HG02870 (cell line): ENCODE data around the gene GARIN1A.
"Not testable (repeated sequence)": the region's sequence is repeated elsewhere in the genome, so short reads cannot be mapped to it uniquely, and the experiment has no call there.

Experiments
- ATAC-seq: cut with Tn5 transposase; IDR thresholded peaks from one replicate; pipeline ENCODE4 v1.9.1; 2021; ENCODE audit warnings: mild to moderate bottlenecking, moderate library complexity; ENCODE audit not compliant: unreplicated experiment

Gene GARIN1A

DNA sequence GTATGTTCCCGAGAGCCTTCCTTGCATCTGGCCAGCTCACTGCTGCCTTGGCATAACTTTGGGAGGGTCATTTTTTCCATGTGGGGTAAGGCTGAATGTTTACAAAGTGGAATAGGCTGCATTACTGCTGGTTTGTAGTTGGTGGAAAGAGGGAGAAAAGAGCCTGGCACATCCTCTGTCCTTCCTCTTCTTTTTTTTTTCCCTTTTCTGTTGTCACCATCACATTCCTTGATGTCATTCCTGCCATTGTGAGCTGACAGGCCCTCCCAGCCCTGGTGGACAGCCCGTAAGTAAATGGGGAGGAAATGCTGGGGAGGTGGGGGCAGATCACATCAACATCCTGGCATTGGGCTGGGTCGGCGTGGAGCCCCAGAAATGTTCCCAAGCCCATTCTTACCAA is at the start of gene GARIN1A:
TSS of gene GARIN1A (plus strand) at position 301 of the 400 bp plus-strand sequence. CDS start 106 bp downstream, outside the sequence.
- no peak for ATAC-seq

DNA sequence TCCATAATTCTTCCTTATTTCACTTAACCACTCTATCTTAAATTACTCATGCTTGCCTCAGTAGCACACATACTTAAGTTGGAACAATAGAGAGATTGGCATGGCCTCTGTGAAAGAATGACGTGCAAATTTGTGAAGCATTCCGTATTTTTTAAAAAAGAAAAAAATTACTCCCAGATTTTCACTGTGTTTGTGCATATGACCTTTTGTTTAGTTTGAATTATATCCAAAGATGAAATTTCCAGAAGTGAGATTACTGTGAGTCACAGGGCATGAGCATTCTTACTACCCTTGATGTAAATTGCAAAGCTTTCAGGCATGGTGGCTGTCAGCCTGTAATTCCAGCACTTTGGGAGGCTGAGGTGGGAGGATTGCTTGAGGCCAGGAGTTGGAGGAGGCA is 45.0 kb upstream of the GARIN1A start:
- ATAC-seq: not testable (repeated sequence)

DNA sequence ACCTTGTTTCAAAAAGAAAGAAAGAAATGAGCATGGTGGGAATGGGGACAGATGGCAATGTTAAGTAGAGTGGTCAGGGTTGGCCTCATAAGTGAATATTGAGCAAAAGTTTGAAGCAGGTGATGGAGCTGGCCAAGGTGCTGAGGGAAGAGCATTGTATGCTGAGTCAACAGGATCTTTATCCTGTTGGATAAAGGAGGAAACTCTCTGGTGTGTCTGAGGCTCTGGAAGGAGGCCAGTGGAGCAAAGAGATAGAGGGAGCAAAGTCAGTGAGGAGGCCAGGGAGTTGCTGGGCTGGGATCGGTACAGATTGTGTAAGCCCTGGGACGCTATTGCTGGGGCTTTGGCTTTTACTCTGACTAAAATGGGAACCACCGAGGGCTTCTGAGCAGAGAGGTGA is 38.2 kb upstream of the GARIN1A start:
- not testable (repeated sequence) for ATAC-seq

DNA sequence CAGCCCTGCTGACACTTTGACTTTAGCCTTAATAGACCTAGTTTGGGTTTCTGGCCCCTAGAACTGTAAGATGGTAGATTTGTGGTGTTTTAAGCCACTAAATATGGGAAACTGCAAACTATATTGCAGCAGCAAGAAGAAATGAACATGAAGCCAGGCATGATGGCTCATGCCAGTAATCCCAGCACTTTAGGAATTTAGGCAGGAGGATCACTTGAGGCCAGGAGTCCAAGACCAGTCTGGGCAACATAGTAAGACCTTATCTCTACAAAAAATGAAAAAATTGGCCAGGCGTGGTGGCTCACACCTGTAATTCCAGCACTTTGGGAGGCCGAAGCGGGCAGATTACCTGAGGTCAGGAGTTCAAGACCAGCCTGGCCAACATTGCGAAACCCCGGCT is 26.9 kb upstream of the GARIN1A start:
- not testable (repeated sequence) for ATAC-seq

DNA sequence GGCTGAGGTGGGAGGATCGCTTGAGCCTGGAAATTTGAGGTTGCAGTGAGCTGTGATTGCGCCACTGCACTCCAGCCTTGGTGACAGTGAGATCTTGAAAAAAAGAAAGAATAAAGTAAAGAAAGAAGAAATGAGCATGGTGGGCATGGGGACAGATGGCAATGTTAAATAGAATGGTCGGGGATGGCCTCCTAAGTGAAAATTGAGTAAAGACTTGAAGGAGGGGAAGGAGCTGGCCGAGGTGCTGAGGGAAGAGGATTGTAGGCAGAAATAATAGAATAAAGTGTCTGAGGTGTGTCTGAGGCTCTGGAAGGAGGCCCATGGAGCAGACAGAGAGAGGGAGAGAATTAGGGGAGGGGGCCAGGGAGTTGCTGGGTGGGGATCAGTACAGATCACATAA is 26.2 kb upstream of the GARIN1A start:
- ATAC-seq: not testable (repeated sequence)

DNA sequence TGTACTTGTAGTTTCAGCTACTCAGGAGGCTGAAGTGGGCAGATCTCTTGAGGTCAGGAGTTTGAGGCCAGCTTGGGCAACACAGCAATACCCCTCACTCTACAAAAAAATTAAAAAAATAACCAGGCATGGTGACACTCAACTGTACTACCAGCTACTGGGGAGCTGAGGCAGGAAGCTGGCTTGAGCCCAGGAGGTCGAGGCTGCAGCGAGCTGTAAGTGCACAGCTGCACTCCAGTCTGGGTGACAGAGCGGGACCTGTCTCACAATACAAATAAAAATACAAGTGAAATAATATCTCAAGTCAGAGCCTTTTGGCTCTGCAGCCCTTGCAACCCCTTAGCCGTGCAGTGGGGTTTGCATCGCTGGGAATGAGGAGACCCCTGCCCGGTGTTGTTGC is 25.2 kb upstream of the GARIN1A start:
- ATAC-seq: not testable (repeated sequence)

DNA sequence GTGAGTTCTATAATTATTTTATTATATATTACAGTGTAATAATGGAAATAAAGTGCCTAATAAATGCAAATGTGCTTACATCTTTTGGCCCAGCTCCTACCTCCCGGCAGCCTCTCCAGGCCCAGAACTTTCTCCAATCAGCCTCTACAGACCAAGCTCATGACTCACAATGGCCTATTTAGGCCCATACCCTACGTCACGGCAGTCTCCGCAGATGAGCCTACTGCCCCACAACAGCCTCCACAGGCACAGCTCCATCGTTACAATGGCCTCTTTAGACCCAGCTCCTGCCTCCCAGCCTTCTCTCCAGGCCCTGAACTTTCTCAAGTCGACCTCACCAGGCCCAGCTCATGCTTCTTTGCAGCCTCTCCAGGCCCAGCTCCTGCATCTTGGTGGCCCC is 21.0 kb upstream of the GARIN1A start:
- ATAC-seq: not testable (repeated sequence)

DNA sequence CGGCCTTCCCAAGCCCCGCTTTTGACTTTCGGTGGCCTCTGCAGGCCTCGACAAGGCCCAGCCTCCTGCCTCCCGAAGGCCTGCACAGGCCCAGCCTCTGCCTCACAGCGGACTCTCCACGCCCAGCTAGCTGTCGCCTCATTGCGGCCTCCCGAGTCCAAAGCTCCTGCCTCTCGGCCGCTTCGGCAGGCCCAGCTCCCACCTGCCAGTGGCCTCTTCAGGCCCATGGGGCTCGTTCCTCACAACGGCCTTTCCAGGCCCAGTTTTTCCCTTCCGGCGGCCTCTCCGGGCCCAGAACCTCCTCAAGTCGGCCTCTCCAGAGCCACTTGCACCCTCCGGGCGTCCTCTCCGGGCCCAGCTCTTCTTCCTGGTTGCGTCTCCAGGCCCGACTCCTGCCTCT is 19.5 kb upstream of the GARIN1A start:
- ATAC-seq: not testable (repeated sequence)

DNA sequence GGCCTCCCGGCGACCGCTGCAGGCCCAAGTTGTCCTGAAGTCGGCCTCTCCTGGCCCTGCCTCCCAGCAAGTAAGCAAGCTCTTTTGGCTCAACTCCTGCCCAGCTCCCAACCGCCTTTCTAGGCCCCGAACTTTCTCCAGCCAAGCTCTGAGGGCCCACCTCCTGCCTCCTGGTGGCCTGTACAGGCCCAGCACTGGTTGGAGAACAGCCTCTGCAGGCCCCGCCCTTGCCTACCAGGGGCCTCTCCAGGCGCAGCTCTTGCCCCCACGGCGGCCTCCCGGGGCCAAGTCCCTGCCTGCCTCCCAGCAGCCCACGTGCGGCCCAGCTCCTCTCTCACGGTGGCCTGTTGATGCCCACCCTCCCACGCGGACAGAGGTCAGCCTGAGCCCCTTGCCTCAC is 18.9 kb upstream of the GARIN1A start:
- ATAC-seq: not testable (repeated sequence)

DNA sequence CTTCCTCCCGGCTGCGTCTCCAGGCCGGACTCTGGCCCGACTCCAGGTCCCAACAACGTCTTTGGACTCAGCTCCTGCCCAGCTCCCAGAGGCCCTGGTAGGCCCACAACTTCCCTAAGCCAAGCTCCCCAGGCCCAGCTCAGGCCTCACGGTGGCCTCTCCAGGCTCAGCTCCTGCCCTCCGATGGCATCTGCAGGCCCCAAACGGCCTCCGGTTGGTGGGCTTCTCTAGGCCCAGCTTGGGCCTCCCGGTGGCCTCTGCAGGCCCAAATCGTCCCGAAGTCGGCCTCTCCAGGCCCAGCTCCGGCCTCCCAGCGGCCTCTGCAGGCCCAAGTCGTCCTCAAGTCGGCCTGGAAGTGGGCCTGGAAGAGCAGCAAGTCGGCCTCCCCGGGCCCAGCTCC is 18.0 kb upstream of the GARIN1A start:
- not testable (repeated sequence) for ATAC-seq

DNA sequence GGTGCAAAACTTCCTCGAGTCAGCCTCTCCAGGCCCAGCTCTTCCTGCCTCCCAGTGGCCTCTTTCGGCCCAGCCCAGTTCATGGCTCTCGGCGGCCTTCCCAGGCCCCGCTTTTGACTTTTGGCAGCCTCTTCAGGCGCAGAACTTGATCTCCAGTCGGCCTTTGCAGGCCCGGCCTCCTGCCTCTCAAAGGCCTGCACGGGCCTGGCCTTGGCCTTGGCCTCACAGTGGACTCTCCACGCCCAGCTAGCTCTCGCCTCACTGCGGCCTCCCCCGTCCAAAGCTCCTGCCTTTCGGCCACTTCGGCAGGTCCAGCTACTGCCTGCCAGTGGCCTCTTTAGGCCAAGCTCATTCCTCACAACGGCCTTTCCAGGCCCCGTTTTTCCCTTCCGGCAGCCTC is 17.6 kb upstream of the GARIN1A start:
- ATAC-seq: not testable (repeated sequence)

DNA sequence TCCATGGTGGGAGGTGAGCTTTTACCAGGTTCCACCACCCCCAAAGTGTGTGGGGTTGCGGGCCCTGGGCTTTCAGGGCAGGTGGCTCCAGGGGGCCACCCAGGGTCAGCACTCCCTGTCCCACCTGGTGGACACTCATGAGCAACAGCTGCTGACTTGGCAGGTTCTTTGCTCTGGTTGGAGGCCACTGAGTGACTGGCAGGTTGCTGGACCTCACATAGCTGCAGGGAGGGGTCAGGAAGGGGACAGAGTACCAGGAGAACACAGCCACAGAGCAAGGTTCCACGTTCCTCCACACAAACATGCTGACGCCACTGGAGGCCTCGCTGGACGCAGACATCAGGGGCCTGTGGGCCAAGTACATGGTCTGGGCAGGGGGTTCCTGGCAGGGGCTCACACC is 13.7 kb upstream of the GARIN1A start:
- ATAC-seq: not testable (repeated sequence)

DNA sequence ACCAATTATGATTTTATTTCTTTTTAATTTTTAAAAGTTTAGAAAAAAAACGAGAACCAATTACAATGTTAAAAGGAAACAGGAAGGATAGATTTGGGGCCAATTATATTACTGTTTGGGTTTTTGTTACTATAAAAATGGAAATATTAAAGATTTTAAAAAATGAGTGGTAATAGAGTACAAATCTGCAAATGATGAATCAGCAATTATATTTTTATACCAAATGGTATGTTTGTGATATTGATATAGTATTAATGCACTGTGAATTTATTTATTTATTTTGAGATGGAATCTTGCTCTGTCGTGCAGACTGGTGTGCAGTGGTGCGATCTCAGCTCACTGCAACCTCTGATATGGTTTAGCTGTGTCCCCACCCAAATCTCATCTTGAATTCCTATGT is 11.5 kb upstream of the GARIN1A start:
- no peak for ATAC-seq

DNA sequence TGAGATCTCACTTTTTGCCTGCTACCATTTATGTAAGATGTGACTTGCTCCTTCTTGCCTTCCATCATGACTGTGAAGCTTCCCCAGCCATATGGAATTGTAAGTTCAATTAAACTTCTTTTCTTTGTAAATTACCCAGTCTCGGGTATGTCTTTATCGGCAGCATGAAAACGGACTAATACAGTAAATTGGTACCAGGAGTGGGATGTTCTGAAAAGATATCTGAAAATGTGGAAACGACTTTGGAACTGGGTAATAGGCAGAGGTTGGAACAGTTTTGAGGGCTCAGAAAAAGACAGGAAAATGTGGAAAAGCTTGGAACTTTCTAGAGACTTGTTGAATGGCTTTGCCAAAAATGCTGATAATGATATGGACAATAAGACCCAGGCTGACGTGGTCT is 10.6 kb upstream of the GARIN1A start:
- ATAC-seq: no peak

DNA sequence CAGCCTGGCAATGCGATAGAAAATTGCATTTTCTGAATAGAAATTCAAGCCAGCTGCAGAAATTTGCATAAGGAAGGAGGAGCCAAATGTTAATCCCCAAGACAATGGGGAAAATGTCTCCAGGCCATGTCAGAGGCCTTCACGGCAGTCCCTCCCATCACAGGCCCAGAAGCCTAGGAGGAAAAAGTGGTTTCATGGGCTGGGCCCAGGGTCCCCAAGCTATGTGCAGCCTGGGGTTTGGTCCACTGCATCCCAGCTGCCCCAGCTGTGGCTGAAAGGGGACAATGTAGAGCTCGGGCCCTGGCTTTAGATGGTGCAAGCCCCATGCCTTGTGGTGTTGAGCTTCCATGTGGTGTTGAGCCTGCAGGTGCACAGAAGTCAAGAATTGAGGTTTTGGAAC is 10.0 kb upstream of the GARIN1A start:
- ATAC-seq: no peak

DNA sequence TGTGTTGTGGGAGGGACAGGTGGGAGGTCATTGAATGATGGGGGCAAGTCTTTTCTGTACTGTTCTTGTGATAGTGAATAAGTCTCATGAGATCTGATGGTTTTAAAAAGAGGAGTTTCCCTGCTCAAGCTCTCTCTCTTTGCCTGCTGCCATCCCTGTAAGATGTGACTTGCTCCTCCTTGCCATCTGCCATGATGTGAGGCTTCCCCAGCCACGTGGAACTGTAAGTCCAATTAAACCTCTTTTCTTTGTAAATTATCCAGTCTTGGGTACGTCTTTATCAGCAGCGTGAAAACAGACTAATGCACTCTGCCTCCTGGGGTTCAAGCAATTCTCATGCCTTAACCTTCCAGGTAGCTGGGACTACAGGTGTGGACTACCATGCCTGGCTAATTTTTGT is 8.9 kb upstream of the GARIN1A start:
- ATAC-seq: not testable (repeated sequence)

DNA sequence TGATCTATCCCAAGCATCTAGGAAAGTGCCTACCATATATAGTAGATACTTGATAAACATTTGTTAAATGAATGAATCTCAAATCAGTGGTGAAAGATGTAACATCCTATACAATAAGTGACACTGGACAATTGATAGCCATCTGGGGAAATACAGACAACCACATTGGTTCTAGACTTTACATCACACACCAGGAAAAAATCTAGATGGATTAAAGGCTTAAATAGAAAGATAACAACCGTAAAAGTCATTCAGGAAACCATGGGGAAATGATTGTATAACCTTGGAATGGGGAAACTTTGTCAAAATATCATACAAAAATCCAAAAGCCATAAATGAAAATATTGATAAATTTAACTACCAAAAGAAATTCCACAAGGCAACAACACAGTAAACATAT is 7.0 kb upstream of the GARIN1A start:
- no peak for ATAC-seq

DNA sequence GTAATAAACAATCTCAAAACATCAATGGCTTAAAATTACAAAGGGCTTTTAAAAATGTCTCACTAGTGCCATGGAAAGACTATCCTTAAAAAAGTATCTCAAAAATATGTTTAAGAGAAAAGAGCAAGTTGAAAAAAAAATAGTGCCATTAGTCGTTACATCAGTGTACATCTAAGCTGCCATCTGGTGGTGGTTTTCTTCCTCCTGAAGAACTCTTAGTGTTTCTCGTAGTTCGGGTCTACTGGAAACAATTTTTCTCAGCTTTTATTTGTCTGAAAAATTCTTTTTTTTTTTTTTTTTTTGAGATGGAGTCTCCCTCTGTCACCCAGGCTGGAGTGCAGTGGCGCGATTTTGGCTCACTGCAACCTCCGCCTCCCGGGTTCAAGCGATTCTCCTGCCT is 5.9 kb upstream of the GARIN1A start:
- ATAC-seq: no peak

DNA sequence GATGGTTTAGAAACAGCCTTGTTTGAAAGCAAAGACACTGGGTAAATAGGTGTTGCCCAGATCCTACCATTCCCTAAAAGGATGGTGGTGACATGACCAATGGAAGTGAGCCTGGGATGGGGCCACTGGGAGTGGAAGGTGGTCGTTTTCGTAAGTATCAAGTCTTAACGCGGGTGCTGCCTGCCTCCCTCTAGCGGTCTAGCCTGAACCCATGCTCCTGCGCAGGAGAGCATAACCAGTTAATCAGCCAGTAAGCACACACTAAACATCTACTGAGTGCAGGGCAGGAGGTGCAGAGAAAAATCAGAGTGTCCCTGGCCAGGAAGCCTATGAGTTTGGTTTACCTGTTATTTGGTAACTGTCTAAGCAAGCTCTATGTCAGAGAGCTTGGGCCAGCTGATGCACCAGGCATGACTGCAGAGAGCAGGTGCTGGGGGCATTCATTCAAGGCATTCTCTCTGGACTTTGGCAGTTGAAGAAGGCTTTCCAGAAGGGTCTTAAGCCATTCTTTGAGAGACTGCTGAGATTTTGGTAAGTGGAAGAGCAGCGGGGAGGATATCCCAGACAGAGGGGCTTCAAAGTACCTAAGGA is 930 bp downstream of the GARIN1A start:
- no peak for ATAC-seq

DNA sequence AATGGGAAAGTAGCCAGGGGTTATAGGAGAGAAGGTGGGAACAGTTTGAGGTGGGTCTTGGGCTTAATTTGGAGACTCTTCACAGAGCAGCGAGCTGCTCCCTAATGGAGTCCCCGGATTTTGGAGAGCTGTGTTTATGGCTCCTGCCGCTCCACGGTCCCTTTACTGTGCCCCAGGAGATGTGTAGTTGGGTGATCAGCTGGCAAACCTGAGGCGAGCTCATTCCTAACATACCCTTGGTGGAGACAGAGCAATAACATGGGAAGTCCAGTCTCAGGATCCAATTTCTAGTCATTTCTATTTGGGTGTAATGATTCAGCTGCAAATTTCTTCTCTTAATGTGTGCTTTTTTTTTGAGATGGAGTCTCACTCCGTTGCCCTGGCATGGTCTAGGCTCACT is 1.5 kb downstream of the GARIN1A start:
- no peak for ATAC-seq

DNA sequence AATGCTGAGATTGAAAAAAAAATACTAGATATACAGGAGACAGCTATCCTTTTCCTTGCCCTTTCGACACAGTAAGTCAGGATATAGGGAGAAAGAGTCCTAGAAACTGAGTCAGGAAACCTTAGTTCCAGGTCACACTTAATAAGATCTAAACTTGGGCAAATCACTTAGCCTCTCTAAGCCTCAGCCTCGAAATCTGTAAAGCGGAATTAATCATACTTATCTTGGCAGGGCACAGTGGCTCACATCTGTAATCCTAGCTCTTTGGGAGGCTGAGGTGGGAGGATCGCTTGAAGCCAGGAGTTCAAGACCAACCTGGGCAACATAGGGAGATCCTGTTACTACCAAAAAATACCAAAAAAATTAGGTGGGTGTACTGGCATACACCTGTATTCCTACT is 4.6 kb downstream of the GARIN1A start:
- ATAC-seq: no peak

DNA sequence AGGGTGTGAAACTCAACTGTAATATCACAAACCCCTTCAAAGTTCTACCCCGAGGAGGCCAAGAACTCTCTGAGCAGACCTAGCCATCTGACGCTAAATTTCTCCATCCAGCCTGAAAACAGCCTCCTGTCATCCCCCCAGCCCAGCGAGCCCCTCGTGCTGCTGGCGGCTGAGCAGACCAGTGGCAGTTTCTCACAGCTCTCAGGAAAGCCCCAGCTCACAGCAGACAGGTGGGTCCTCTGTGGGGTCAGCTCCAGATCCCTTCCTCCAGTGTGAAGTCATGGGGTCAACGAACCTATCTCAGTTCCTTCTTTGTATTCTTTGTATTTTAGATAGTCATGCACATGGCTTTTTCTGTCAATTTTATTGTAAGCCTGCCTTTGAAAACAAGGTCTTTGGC is 7.8 kb downstream of the GARIN1A start:
- ATAC-seq: no peak

DNA sequence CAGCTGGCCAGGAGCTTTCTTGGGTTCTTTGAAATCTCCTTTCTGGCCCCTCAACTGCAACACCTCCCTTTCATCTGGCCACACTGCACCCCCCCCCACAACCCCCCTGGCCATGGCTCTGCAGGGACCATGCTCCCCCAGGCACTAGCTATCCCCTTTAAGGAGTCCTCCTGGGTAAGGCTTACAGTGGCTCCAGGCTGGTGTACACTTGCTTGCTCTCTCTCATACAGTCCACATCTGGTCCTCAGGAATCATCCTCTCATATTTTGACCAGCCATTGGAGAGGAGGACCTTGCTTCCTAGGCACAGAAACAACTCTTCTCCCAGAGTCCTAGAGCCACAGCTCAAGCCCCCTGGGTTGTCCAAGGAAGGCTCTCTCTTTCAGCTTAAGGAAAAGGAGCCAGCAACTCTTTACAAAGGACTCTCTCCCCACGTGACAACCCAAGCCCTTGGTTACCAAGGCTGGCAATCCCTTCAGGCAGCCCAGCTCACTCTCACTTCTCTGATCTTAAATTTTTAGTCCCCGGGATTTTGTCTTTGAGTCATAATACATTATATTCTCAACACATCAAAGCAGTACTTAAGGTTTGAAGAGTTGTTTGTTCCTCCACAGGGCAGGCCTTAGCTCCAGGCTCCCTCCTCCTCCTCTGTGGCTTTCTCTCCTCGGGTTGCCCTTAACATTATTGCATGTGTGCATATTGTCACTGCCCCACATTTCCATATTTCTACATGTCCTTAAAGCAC is 9.9 kb downstream of the GARIN1A start:
- no peak for ATAC-seq
